Spleen (tissue), 11 donors: ENCODE results near the gene SCAMP3. TPM values are rescaled to one million over a fixed set of nuclear protein-coding genes. Genes with fewer than 3 reads are reported as not detected.

Source experiments
- DNase-seq: peaks from one replicate; pipeline ENCODE4 v3.0.0-alpha.2; 2020
- H3K27ac ChIP-seq, 8 donors: fragments of 200-600 bp; sonication (generic) in 7 of 8; 1 replicate in 4 of 8; 2 replicates in 4 of 8; pipeline versions ENCODE4 v1.5.0 to v1.8.0; 2016 to 2021; ENCODE audit warnings: inconsistent platforms in 4 of 8, mild to moderate bottlenecking in 4 of 8, moderate library complexity in 1 of 8
- H3K27me3 ChIP-seq, 7 donors: fragments of 200-600 bp; sonication (generic) in 6 of 7; replicated peaks in 1 of 7; 1 replicate in 4 of 7; 2 replicates in 3 of 7; pipeline versions ENCODE4 v1.5.0 to v1.8.0; 2016 to 2021; ENCODE audit warnings: inconsistent platforms in 3 of 7, mild to moderate bottlenecking in 1 of 7
- H3K36me3 ChIP-seq, 6 donors: fragments of 200-600 bp; sonication (generic) in 5 of 6; 1 replicate in 4 of 6; 2 replicates in 2 of 6; pipeline versions ENCODE4 v1.5.0 to v1.8.0; 2016 to 2021; ENCODE audit warnings: inconsistent platforms in 2 of 6
- H3K4me1 ChIP-seq, 6 donors: fragments of 200-600 bp; sonication (generic) in 5 of 6; 1 replicate in 3 of 6; 2 replicates in 3 of 6; pipeline versions ENCODE4 v1.5.0 to v1.8.0; 2016 to 2021; ENCODE audit warnings: inconsistent platforms in 3 of 6
- H3K4me3 ChIP-seq, 8 donors: fragments of 200-600 bp; sonication (generic) in 7 of 8; 1 replicate in 4 of 8; 2 replicates in 4 of 8; pipeline versions ENCODE4 v1.5.0 to v1.8.0; 2016 to 2021; ENCODE audit warnings: inconsistent platforms in 4 of 8, mild to moderate bottlenecking in 4 of 8, moderate library complexity in 2 of 8
- H3K9me3 ChIP-seq, 8 donors: fragments of 200-600 bp; sonication (generic) in 7 of 8; 1 replicate in 4 of 8; 2 replicates in 4 of 8; pipeline versions ENCODE4 v1.5.0 to v1.8.0; 2016 to 2021; ENCODE audit warnings: inconsistent platforms in 4 of 8
- POLR2A ChIP-seq, 3 donors: fragments of 450-650 bp; IDR thresholded peaks; one replicate each; pipeline ENCODE4 v1.5.1; 2017; ENCODE audit warnings: antibody characterized with exemption in 3 of 3, mild to moderate bottlenecking in 1 of 3
- POLR2AphosphoS5 ChIP-seq, 3 donors: sonication (generic); formaldehyde crosslinking; IDR thresholded peaks; one replicate each; pipeline ENCODE4 v1.5.1; 2017; ENCODE audit warnings: antibody characterized with exemption in 3 of 3
- WGBS, 5 donors: extraction: QIAGEN DNeasy Blood & Tissue Kit in 3 of 5; methylation state at CpG; one replicate each; pipeline versions ENCODE4 v1.1.5 to v1.1.7; 2013 to 2018; 5-methylcytosine and 5-hydroxymethylcytosine counted together
- intact Hi-C: fragments of 100-400 bp; cut with DNase I; formaldehyde crosslinking; loops from one replicate; pipeline ENCODE4 v1.15.0; 2023; ENCODE audit warnings: low total_unique reads
- polyA plus RNA-seq, 3 donors: library from polyadenylated mRNA; stranded (reverse); fragments of 200-250 nt; gene quantifications; one replicate each; pipeline ENCODE4 v1.2.1, GENCODE V29; 2013
- total RNA-seq, 7 donors: library from RNA; depleted of rRNA in 3 of 7; stranded (reverse); fragments of >200 nt in 3 of 7; fragmentation: NEBNext Ultra II Directional in 4 of 7; extraction: Animal tissue kit (Norgen Biotek cat#: 25700) in 4 of 7; gene quantifications; one replicate each; pipeline versions ENCODE4 v1.1.0 to v1.2.1, GENCODE V29; 2016 to 2021
- TF ChIP-seq, protein P1 (sequence below), 11 experiments: fragments of 200-600 bp in 7 of 11; fragments of 450-650 bp in 4 of 11; sonication (generic) in 4 of 11; IDR thresholded peaks in 8 of 11; conservative IDR thresholded peaks in 3 of 11; 1 replicate in 7 of 11; 2 replicates in 4 of 11; pipeline versions ENCODE4 v1.4.0 to v1.8.0; 2016 to 2021; ENCODE audit warnings: antibody characterized with exemption in 11 of 11, inconsistent platforms in 4 of 11, mild to moderate bottlenecking in 1 of 11
- donor health status: healthy with polysubstance abuse.
- donor health status: DM: no; HTN: no; CAD: no; lungs with moderate emphysema.
- donor health status: DM: no; HTN: no; CAD: no.
- donor health status: Bipolar disorder and iron deficiency.
- donor health status: healthy.
- donor health status: DM: no; HTN: no; CAD: no.
- donor health status: DM: yes; HTN: yes; CAD: no.

SCAMP3 gene
- total and polyA plus RNA-seq, 10 donors = 46.5 to 59.9 (median 50.8) TPM

DNA sequence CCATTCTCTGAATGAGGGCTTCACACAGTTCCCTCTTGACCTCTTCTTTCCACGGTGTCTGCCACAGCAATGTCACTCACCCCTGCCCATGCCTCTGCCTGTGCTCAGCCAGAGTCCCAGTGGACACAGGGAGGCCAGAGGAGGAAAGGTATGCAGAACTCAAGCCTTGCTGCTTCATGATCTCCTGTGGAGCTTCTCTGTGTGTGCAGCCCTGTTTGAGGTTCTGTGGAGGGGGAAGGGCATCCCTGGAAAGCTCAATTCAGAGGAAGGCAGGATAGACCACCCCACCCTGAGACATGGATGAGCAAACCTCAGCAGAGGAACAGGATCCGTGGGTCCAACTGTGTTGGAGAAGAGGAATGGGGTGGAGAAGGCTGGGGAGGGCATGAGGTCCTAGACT lies 17.1 kb upstream of the SCAMP3 start:
- no peak overlapping the region for H3K27ac ChIP-seq
- 80 to 91% (median 82%) methylated on average over 2 of the region's 2 CpGs for WGBS, 5 donors
- peaks cover 10 to 29% (median 24%) of the 10 kb centered on the region in 6 donors for H3K4me1 ChIP-seq
- H3K4me3 ChIP-seq = no peak overlapping the region
- intact Hi-C loops = loop anchor here (10.0 kb wide), 1 partner anchor 46 kb away; the partner anchor contains the start of gene RUSC1
- peaks cover 0 to 4% (median 0%) of the 10 kb centered on the region in 6 donors for H3K36me3 ChIP-seq
- no peak for DNase-seq
- H3K27me3 ChIP-seq = peaks cover 0 to 8% (median 0%) of the 10 kb centered on the region in 7 donors
- TF ChIP-seq POLR2AphosphoS5 (IDR thresholded peaks at IDR 0.05) (no peak), POLR2A (IDR thresholded peaks at IDR 0.05) (no peak)
- TF ChIP-seq, protein P1, sequence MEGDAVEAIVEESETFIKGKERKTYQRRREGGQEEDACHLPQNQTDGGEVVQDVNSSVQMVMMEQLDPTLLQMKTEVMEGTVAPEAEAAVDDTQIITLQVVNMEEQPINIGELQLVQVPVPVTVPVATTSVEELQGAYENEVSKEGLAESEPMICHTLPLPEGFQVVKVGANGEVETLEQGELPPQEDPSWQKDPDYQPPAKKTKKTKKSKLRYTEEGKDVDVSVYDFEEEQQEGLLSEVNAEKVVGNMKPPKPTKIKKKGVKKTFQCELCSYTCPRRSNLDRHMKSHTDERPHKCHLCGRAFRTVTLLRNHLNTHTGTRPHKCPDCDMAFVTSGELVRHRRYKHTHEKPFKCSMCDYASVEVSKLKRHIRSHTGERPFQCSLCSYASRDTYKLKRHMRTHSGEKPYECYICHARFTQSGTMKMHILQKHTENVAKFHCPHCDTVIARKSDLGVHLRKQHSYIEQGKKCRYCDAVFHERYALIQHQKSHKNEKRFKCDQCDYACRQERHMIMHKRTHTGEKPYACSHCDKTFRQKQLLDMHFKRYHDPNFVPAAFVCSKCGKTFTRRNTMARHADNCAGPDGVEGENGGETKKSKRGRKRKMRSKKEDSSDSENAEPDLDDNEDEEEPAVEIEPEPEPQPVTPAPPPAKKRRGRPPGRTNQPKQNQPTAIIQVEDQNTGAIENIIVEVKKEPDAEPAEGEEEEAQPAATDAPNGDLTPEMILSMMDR (IDR thresholded peaks at IDR 0.05 in 8 of 11, conservative IDR thresholded peaks at IDR 0.05 in 3 of 11) = no peak
- H3K9me3 ChIP-seq = no peaks in the 10 kb centered on the region

DNA sequence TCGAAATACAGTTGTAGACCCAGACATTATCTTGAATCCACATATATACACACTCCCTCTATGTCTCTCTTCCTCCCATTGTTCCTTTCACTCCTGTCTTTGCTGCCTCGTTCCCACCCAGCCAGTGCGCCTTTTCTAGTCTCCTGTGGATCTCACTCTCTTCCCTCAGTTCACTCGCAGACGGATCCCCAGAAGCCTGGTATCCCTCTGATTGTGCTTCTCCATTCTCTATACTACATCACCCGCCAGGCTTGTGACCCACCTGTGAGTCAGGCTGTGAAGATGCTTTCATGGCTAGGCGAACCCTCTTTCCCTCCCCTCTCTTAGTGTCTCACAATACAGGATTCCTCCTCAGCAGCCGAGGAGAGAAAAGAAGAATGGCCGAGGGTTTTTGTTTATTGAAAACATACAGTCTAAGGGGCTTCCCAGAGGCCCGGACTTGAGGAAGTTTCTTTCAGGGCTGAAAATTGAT lies 16.6 kb upstream of the SCAMP3 start:
- Histone ChIP-seq H3K4me1 (peaks cover 12 to 34% (median 28%) of the 10 kb centered on the region in 6 donors), H3K27me3 (peaks cover 0 to 8% (median 0%) of the 10 kb centered on the region in 7 donors), H3K27ac (peak overlapping the region in 1 of 8 donors; percentile 0), H3K9me3 (no peaks in the 10 kb centered on the region), H3K4me3 (peak overlapping the region in 1 of 8 donors; percentile 85), H3K36me3 (peaks cover 0 to 4% (median 0%) of the 10 kb centered on the region in 6 donors)
- no peak for DNase-seq
- TF ChIP-seq POLR2AphosphoS5 (IDR thresholded peaks at IDR 0.05) = no peak
- TF ChIP-seq, protein P1 (IDR thresholded peaks at IDR 0.05 in 8 of 11, conservative IDR thresholded peaks at IDR 0.05 in 3 of 11) = no peak
- TF ChIP-seq POLR2A (IDR thresholded peaks at IDR 0.05) = no peak
- intact Hi-C loops = loop anchor here (10.0 kb wide), 1 partner anchor 46 kb away; the partner anchor contains the start of gene RUSC1
- WGBS, 5 donors = 56 to 72% (median 65%) methylated on average over 10 of the region's 10 CpGs

DNA sequence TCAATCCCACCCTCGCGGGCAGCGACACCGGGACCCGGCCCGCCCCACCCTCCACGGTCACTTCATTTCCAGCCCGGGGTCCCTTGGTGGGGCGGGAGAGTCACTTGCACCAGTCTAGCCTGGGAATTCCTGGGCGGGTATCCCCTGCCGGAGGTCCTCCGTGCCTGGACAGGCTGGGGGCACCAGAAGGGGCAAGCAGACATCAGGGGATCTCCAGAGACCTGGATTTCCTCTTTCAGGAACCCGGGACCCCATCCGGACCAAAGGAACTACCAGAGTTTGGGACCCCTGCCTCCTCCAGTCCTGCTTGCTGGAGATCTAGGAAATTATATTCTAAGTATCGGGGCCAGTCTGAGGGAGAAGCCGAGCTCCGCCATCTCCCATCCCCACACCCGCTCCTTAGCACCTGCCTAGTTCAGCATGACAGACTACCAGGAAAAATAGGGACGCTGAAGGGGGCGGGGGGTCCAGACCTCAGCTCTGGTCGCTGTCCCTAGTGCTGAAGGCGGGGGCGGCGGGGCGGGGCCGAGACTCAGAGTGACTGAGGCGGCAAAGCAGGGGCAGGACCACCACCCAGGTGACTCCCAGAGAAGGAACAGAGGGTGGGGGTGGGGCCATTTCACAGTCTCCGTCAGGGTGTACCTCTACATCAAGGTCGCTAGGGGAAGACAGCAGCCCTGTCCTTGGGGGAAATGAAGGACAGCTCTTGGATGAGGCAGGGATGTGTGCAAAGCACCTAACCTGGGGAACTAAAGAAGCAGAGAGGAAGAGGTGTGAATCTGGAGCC lies 15.9 kb upstream of the SCAMP3 start:
- H3K4me3 ChIP-seq = peak overlapping the region; percentile 49 to 86 (median 70)
- intact Hi-C loops = loop anchor here (10.0 kb wide), 1 partner anchor 47 kb away; the partner anchor contains the start of gene RUSC1
- WGBS, 5 donors = 1 to 3% (median 1%) methylated on average over 15 to 29 of the region's 29 CpGs
- peaks cover 0 to 8% (median 0%) of the 10 kb centered on the region in 7 donors for H3K27me3 ChIP-seq
- H3K9me3 ChIP-seq = no peaks in the 10 kb centered on the region
- peak; percentile 87 for DNase-seq
- H3K36me3 ChIP-seq = peaks cover 0 to 4% (median 0%) of the 10 kb centered on the region in 6 donors
- H3K4me1 ChIP-seq = peaks cover 14 to 38% (median 32%) of the 10 kb centered on the region in 6 donors
- no peak for TF ChIP-seq POLR2A (IDR thresholded peaks at IDR 0.05)
- TF ChIP-seq, protein P1 (IDR thresholded peaks at IDR 0.05 in 8 of 11, conservative IDR thresholded peaks at IDR 0.05 in 3 of 11) = peak in 5 of 11 experiments; percentile 18 to 32 (median 24)
- H3K27ac ChIP-seq = peak overlapping the region in 4 of 8 donors; percentile 1 to 73 (median 68)
